Endometrium (tissue), 2 donors: ENCODE results near the gene RNF212B.

Experiments
- FAIRE-seq: peaks from 2 replicates; lab custom pipeline; 2012; peaks lifted over from hg19 to GRCh38; lab: Jason Lieb, UNC
- donor health status: control.
- donor health status: control.

The RNF212B gene

DNA sequence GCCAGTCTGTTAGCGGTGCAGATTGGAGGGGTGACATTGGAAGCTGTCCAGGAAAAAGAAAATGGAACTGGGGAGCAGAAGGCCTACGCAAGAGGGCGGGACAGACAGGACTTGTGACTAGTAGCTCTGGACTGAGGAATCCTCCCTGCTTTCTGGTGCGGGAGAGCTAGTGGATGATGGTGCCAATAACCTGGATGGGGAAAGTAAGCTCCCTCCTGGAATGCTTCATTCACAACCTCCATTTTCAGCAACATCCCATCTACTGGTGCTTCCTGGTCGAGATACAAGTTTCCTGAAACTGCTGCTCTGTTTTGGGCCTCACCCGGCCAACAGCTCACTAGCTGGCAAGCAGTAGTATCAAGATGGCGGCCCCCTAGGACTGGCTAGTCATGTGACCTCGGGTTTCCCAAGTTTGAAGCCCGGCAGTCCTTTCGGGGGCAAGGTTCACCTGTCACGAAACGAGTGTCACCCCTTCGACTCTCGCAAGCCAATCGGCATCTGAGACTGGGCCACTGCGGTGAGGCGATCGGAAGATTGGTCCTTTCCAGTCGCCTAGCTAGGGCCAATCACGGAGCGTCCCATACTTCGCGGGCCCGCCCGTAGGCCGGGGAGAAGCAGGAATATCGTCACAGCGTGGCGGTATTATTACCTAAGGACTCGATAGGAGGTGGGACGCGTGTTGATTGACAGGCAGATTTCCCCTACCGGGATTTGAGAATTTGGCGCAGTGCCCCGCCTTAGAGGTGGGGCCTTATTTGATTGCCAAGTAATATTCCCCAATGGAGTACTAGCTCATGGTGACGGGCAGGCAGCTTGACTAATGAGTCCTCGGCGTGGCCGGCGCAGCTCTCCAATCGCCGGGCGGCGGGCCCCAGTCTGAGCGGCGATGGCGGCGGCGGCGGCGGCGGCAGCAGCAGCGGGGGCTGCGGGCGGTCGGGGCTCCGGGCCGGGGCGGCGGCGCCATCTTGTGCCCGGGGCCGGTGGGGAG lies 83.1 kb downstream of the RNF212B start, which contains the start of gene PABPN1:
TSS of gene PABPN1 (plus strand) at position 874 of the 988 bp plus-strand sequence. CDS start at position 887, 13 bp downstream.
- peak; percentile 98 for FAIRE-seq

DNA sequence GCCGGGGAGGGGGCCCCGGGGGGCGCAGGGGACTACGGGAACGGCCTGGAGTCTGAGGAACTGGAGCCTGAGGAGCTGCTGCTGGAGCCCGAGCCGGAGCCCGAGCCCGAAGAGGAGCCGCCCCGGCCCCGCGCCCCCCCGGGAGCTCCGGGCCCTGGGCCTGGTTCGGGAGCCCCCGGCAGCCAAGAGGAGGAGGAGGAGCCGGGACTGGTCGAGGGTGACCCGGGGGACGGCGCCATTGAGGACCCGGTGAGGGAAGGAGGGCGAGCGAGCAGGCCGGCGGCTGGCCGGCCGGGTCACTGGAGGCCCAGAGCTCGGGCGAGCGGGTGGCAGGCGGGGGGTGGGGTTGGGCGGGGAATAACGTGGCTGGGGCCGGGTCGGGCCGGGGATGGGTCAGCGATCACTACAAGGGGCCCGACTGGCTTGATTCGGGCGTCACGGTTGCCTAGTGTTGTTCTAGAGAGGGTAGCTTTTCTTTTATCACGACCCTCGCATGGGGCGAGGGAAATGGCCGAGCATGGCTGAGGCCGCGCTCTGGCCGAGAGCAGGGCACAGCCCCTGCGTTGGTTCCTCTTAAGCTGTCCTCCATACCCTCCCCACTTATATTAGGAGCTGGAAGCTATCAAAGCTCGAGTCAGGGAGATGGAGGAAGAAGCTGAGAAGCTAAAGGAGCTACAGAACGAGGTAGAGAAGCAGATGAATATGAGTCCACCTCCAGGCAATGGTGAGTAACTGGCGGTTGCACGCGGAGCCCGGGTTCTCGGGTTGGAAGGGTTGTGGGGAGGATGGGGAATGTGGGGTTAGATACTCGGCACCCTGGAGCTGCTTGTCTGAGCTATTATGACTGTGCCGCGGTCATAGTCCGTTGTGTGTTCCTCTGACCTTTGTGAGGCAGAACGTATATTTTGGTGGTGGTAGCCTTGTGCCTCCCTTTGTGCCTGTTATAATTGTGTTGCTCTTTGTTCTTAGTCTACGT lies 84.1 kb downstream of the RNF212B start:
- no peak for FAIRE-seq
